ENCODE measurements around the gene PDXDC1. TPM values are rescaled to one million over a fixed set of nuclear protein-coding genes. Genes with fewer than 3 reads are reported as not detected.

PDXDC1 gene
- total and polyA plus RNA-seq, 9 of the 15 experiments (the other 6 are each of a cell fraction or from before 2014, with no cell fraction given), result 5.1 to 95.4 (median 45.8) TPM

DNA sequence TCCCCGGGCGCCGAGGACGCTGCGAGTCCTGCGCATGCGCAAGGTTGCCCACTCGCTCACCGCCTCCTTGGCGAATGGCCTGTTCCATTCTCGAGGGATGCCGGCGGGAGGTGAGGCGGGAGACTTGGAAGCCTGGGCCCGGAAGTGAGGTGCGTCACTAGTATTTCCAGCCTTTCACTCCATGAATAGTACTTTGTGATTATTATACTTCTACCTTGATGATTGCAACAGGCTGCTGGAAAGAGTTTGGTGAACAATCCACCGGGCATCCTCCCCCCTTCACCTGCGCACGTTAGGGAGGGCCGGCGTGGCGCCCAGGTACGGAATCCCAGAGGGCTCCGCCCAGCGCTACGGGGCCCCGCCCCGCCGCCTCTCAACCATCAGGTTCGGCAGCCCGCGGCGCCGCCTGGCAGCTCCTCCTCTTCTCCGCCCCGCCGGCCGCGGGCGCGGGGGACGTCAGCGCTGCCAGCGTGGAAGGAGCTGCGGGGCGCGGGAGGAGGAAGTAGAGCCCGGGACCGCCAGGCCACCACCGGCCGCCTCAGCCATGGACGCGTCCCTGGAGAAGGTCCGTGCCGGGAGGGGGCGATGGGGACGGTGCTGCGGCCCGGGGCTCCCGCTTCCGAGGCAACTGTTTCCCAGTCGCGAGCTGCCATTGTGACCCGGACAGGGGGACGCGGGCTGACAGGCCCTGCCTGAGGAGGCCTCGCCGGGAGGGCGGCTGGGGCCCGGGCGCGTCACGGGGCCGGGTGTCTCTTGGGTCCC lies at the start of gene PDXDC1 (continued):
- TF ChIP-seq ZNF407 (IDR thresholded peaks at IDR 0.05; ENCODE audit: low read depth), result peak; percentile 91
- TF ChIP-seq NR2C2 (CRISPR knock-in tag; IDR thresholded peaks at IDR 0.05), result peak; percentile 32; the same call in 1 of the 2 replicates
- TF ChIP-seq NR2C2 (tag; IDR thresholded peaks at IDR 0.05), result peak; percentile 80
- TF ChIP-seq POLR2B (IDR thresholded peaks at IDR 0.05; ENCODE audit: low read depth, partially characterized antibody), result peak; percentile 57
- peak; percentile 60 for TF ChIP-seq RBBP5 (IDR thresholded peaks at IDR 0.05; ENCODE audit: borderline replicate concordance, insufficient read depth, low read length, poor library complexity, severe bottlenecking)
- peak; percentile 86; the same call in 1 of the 2 replicates for TF ChIP-seq PHF8 (IDR thresholded peaks at IDR 0.05; ENCODE audit: borderline replicate concordance, low read length)
- peak; percentile 83 for TF ChIP-seq BHLHE40 (IDR thresholded peaks at IDR 0.05; ENCODE audit: low read length)
- TF ChIP-seq SIX5 (IDR thresholded peaks at IDR 0.05; ENCODE audit: borderline replicate concordance in 1 of 2, insufficient read depth in 1 of 2, low read depth in 1 of 2, low read length in 2 of 2), result peak; percentile 19 to 26; a peak in 2 of 4 replicates
- TF ChIP-seq, protein P1, sequence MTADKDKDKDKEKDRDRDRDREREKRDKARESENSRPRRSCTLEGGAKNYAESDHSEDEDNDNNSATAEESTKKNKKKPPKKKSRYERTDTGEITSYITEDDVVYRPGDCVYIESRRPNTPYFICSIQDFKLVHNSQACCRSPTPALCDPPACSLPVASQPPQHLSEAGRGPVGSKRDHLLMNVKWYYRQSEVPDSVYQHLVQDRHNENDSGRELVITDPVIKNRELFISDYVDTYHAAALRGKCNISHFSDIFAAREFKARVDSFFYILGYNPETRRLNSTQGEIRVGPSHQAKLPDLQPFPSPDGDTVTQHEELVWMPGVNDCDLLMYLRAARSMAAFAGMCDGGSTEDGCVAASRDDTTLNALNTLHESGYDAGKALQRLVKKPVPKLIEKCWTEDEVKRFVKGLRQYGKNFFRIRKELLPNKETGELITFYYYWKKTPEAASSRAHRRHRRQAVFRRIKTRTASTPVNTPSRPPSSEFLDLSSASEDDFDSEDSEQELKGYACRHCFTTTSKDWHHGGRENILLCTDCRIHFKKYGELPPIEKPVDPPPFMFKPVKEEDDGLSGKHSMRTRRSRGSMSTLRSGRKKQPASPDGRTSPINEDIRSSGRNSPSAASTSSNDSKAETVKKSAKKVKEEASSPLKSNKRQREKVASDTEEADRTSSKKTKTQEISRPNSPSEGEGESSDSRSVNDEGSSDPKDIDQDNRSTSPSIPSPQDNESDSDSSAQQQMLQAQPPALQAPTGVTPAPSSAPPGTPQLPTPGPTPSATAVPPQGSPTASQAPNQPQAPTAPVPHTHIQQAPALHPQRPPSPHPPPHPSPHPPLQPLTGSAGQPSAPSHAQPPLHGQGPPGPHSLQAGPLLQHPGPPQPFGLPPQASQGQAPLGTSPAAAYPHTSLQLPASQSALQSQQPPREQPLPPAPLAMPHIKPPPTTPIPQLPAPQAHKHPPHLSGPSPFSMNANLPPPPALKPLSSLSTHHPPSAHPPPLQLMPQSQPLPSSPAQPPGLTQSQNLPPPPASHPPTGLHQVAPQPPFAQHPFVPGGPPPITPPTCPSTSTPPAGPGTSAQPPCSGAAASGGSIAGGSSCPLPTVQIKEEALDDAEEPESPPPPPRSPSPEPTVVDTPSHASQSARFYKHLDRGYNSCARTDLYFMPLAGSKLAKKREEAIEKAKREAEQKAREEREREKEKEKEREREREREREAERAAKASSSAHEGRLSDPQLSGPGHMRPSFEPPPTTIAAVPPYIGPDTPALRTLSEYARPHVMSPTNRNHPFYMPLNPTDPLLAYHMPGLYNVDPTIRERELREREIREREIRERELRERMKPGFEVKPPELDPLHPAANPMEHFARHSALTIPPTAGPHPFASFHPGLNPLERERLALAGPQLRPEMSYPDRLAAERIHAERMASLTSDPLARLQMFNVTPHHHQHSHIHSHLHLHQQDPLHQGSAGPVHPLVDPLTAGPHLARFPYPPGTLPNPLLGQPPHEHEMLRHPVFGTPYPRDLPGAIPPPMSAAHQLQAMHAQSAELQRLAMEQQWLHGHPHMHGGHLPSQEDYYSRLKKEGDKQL (CRISPR knock-in tag; IDR thresholded peaks at IDR 0.05; ENCODE audit: borderline replicate concordance), result 0 out of 2 replicates have a peak, but pooled peaks have one; percentile 24
- peak; percentile 43; the same call in 1 of the 2 replicates for TF ChIP-seq USF1 (CRISPR knock-in tag; IDR thresholded peaks at IDR 0.05)

All from K562 (cell line).